IPS-18a (cell line): ENCODE results near the gene CIDEC.
A peak's percentile ranks its signal among the peaks of the same experiment; 100 is the strongest.
"Not testable (repeated sequence)": the region's sequence is repeated elsewhere in the genome, so short reads cannot be mapped to it uniquely, and the experiment has no call there.

Source experiments
- H3K27ac ChIP-seq: one replicate; pipeline ENCODE4 v1.5.1; 2013; ENCODE audit warnings: low read length
- H3K27me3 ChIP-seq: one replicate; pipeline ENCODE4 v1.6.1; 2013; ENCODE audit warnings: mild to moderate bottlenecking, low read length; ENCODE audit not compliant: control insufficient read depth, insufficient read depth
- H3K36me3 ChIP-seq: one replicate; pipeline ENCODE4 v1.6.1; 2013; ENCODE audit warnings: low read depth, low read length; ENCODE audit not compliant: control insufficient read depth
- H3K4me1 ChIP-seq: one replicate; pipeline ENCODE4 v1.6.1; 2013; ENCODE audit warnings: low read depth, low read length; ENCODE audit not compliant: control insufficient read depth
- H3K4me3 ChIP-seq: one replicate; pipeline ENCODE4 v1.5.1; 2013; ENCODE audit warnings: low read length
- H3K9ac ChIP-seq: one replicate; pipeline ENCODE4 v1.6.1; 2013; ENCODE audit warnings: mild to moderate bottlenecking, low read length, moderate library complexity
- H3K9me3 ChIP-seq: one replicate; pipeline ENCODE4 v1.6.1; 2013; ENCODE audit warnings: low read depth, low read length; ENCODE audit not compliant: control insufficient read depth

CIDEC gene

DNA sequence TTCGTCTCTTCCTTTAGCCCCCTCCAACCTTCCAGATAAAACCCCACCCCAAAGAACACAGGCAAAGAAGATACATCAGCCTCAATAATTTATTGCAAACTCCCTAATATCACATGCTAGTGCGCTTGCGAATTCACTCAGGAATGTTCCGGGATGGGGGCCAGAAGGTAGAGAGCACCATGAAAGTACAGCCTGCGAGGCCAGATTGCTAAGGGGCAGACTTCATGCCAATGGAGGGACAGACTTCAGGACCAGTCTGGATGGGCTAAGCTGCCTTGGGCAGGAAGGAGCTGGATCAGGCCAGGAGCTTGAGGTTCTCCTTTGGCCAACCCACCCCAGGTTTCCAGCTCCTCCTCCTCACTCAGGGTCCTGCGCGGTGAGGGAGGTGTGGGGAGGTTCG, 13.4 kb downstream of the CIDEC start:
- Histone ChIP-seq H3K9me3 (no peaks in the 10 kb centered on the region), H3K4me1 (no peaks in the 10 kb centered on the region), H3K36me3 (no peaks in the 10 kb centered on the region), H3K9ac (no peak overlapping the region), H3K27me3 (peaks cover 16% of the 10 kb centered on the region), H3K27ac (no peak overlapping the region), H3K4me3 (no peak overlapping the region)

DNA sequence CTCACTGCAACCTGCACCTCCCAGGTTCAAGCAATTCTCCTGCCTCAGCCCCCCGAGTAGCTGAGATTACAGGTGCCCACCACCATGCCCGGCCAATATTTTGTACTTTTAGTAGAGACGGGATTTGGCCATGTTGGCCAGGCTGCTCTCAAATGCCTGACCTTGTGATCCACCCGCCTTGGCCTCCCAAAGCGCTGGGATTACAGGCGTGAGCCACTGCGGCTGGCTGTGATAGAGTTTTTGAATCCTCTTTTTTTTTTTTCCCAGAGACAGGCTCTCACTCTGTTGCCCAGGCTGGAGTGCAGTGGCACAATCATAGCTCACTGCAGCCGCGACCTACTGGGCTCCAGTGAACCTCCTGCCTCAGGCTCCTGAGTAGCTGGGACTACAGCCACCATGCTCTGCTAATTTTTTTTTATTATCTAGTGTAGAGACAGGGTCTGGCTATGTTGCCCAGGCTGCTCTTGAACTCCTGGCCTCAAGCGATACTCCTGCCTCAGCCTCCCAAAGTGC, 14.9 kb downstream of the CIDEC start:
- H3K4me1 ChIP-seq, H3K9ac ChIP-seq, H3K27ac ChIP-seq, H3K4me3 ChIP-seq, H3K36me3 ChIP-seq, H3K9me3 ChIP-seq: not testable (repeated sequence)
- H3K27me3 ChIP-seq, result peaks cover 21% of the 10 kb centered on the region

DNA sequence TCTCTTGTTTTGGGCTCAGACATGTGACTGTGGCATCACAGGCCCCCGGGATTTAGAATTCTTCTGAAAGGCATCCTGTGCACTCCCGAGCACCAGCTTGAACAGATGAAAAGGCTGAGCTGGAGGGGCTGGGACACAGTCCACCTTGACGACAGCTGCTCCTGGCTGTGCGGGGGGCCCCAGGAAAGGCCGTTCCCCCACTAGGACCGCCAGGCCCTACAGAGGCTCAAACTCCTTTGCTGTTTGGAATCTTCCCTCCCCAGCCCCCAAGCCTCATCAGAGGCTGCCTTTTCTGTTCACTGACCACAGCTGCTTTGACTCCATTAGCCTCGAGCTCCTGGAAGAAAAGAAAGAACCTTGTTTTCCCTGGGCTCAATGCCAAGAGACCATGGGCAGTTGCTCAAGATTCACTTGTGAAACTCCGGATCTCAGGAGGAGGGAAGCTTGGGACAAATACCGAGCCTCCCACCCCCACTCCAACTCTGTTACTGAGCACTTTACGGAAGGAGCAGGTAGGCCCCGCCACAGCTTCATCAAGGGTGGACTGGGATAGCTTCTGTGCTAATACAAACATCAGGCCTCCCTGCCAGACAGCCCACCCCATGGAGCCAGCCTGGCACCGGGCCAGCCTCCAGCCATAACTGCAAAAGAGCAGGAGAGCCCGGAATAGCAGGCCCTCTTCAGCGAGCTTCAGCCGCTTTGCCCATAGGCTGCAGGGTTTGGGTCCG, 15.7 kb downstream of the CIDEC start:
- no peaks in the 10 kb centered on the region for H3K36me3 ChIP-seq
- H3K9me3 ChIP-seq, result no peaks in the 10 kb centered on the region
- peaks cover 4% of the 10 kb centered on the region for H3K4me1 ChIP-seq
- no peak overlapping the region for H3K27ac ChIP-seq
- peaks cover 21% of the 10 kb centered on the region for H3K27me3 ChIP-seq
- H3K4me3 ChIP-seq, result no peak overlapping the region
- H3K9ac ChIP-seq, result no peak overlapping the region

DNA sequence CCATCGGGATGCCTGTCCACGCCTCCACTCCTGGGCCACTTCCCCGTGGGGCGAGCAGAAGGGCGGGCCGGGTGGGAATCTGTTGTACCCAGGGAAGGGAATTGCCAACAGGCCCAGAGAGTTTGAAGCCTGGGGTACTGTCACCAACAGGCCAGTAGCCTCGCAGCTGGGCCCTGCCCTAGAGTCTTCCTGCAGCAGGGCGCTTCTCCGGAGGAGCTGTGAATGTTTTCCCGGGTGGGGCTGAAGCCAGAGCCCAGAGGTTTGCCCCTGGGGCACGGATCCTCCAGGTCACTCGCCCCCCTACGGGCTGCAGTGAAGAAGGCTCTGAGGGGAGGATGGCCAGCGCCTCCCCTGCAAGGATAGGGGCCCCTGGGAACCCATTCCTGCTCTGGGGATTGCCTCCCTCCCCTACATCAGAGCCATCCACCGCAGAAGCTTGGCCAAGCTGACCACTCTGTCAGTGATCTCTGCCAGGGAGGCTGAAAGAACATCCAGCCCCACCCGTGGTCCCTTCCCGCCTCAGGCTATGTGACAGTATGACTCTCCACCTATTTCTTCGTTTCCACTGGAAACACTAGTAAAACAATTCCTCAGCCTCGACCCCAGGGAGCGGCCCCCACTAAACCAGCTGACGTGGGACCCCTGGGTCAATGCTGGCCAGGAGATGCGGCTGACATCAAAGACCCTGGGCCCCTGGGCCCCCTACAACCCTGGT, 16.8 kb downstream of the CIDEC start:
- no peak overlapping the region for H3K9ac ChIP-seq
- no peak overlapping the region for H3K27ac ChIP-seq
- no peak overlapping the region for H3K4me3 ChIP-seq
- H3K27me3 ChIP-seq, result peaks cover 21% of the 10 kb centered on the region
- no peaks in the 10 kb centered on the region for H3K36me3 ChIP-seq
- no peaks in the 10 kb centered on the region for H3K9me3 ChIP-seq
- peaks cover 4% of the 10 kb centered on the region for H3K4me1 ChIP-seq

DNA sequence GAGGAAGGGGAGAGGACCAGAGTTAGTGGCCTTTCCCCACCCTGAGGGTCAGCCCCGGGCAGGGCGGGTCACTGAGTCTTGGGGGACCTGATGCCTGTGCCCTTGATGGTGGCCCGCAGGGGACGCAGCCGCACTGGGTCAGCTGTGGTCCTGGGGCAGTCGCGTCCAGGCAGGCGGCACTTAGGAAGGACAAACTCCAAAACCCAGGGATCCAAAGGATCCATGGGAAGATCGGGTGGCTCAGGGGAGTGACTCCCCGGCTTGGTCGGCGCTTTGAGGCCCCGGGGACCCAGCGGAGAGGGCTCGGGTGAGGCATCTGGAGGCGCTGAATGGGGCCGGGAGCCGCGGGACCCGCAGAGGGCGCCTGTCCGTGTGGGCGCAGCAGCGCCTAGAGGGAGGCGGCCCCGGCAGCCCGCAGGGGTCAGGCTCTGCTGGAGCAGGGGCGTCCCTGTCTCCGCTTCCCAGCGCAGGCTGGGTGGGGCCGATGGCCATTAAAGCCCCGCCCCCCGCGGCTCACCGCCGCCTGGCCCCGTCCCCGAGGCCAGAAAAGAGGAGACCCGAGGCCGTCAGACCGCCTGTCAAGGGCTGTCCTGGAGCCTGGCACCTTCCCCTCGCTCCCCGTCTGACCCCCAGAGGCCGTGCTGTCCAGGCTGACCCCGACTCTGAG, 17.5 kb downstream of the CIDEC start:
- H3K4me1 ChIP-seq, result peaks cover 4% of the 10 kb centered on the region
- H3K9me3 ChIP-seq, result no peaks in the 10 kb centered on the region
- H3K9ac ChIP-seq, result no peak overlapping the region
- H3K27me3 ChIP-seq, result peaks cover 21% of the 10 kb centered on the region
- no peak overlapping the region for H3K27ac ChIP-seq
- peak overlapping the region; percentile 51 for H3K4me3 ChIP-seq
- H3K36me3 ChIP-seq, result no peaks in the 10 kb centered on the region

DNA sequence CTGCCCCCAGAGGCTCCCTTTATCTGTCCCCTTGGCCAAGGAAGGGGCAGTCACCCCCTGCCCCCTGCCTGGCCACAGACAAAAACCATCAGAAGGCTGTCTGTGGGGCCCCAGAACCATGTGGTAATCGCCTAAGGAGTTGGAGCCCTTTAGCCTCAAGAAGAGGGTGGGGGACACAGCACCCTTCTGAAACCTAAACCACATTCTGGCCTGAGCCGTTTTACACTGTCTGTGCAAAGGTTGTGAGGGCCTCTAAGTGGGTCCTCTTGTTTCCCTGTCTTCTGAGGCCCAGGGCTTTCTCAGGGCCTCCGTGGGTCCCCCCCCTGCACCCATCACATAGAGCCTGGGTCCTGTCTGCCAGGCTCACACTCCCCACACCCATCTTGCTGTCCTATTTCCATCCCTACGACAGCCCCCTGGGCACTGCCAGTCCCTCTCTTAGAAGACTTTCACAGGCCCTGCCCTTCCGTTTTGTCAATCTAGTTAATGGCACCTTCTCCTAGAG, 18.4 kb downstream of the CIDEC start:
- Histone ChIP-seq H3K9me3 (no peaks in the 10 kb centered on the region), H3K4me3 (no peak overlapping the region), H3K9ac (no peak overlapping the region), H3K36me3 (no peaks in the 10 kb centered on the region), H3K27ac (no peak overlapping the region), H3K4me1 (peaks cover 4% of the 10 kb centered on the region), H3K27me3 (peaks cover 21% of the 10 kb centered on the region)

- no peak overlapping the region for H3K27ac ChIP-seq
- no peaks in the 10 kb centered on the region for H3K9me3 ChIP-seq
- H3K27me3 ChIP-seq, result peaks cover 21% of the 10 kb centered on the region
- no peaks in the 10 kb centered on the region for H3K36me3 ChIP-seq
- H3K4me3 ChIP-seq, result no peak overlapping the region
- H3K9ac ChIP-seq, result no peak overlapping the region
- H3K4me1 ChIP-seq, result peaks cover 4% of the 10 kb centered on the region
These were observed 18.9 kb downstream of the CIDEC start for GRCh38 chr3:9861201-9861600.

DNA sequence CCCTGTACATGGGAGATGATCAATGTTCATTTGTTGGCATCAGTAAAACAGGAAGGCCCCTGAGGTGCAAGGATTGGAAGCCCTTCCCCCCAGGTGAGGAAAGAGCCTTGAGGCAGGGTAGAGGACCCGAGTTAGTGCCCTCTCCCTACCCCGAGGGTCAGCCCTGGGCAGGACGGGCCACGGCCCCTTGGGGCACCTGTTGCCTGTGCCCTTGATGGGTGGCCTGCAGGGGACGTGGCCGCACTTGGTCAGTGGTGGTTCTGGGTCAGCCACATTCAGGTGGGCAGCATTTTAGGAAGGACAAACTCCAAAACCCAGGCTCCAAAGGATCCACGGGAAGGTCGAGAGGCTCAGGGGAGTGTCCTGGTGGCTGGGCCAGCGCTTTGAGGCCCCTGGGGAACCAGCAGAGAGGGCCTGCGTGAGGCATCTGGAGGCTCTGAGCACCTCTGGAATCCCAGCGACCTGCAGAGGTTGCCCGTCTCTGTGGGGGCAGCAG, 20.5 kb downstream of the CIDEC start:
- Histone ChIP-seq H3K9ac (no peak overlapping the region), H3K27me3 (peaks cover 21% of the 10 kb centered on the region), H3K36me3 (no peaks in the 10 kb centered on the region), H3K27ac (no peak overlapping the region), H3K4me1 (peaks cover 4% of the 10 kb centered on the region), H3K4me3 (no peak overlapping the region), H3K9me3 (no peaks in the 10 kb centered on the region)

- Histone ChIP-seq H3K9ac (no peak overlapping the region), H3K9me3 (no peaks in the 10 kb centered on the region), H3K27ac (no peak overlapping the region), H3K27me3 (no peaks in the 10 kb centered on the region), H3K4me3 (no peak overlapping the region), H3K4me1 (no peaks in the 10 kb centered on the region), H3K36me3 (no peaks in the 10 kb centered on the region)
These were observed 24.5 kb downstream of the CIDEC start for GRCh38 chr3:9855594-9855993.

GRCh38 chr3:9854291-9854940, 25.6 kb downstream of the CIDEC start:
- not testable (repeated sequence) for H3K9ac ChIP-seq

DNA sequence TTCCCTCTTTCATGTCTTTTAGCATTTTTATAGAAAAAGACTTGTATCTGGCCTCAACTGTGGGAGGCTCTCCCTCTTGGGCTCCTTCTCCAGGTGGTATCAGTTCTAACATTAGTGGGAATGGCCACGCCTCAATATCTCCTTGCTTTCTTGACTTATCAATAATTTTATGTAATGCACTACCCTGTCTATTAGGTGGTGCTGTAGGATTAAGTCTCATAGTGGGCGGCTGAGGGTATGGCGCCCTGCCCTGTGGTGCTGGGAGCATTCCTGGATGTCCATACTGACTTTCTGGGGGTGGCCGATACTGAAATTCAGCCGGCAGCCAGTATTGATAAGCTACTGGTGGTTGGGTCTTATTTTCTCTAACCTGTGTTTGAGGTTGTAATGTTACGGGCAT, 27.5 kb downstream of the CIDEC start:
- Histone ChIP-seq H3K4me3 (no peak overlapping the region), H3K27ac (no peak overlapping the region), H3K27me3 (no peaks in the 10 kb centered on the region), H3K36me3 (no peaks in the 10 kb centered on the region), H3K9ac (no peak overlapping the region), H3K9me3 (no peaks in the 10 kb centered on the region), H3K4me1 (no peaks in the 10 kb centered on the region)

More at GRCh38 chr3:9854291-9854940, 25.6 kb downstream of the CIDEC start:
- not testable (repeated sequence) for H3K4me1 ChIP-seq, H3K27ac ChIP-seq, H3K4me3 ChIP-seq, H3K9me3 ChIP-seq, H3K27me3 ChIP-seq, H3K36me3 ChIP-seq
